Body of pancreas (tissue), 4 donors: Measurements from ENCODE around the gene TTC1. TPM values are rescaled to one million over a fixed set of nuclear protein-coding genes. Genes with fewer than 3 reads are reported as not detected.

ENCODE experiments used
- ATAC-seq: fragments of 150-250 bp; one replicate; pipeline ENCODE4 v1.9.1; 2016
- DNase-seq, 4 donors: peaks; one replicate each; pipeline ENCODE4 v3.0.0-alpha.2; 2019
- H3K27ac ChIP-seq, 4 donors: fragments of 200-600 bp; sonication (generic); 1 replicate in 3 of 4; 2 replicates in 1 of 4; pipeline versions ENCODE4 v1.5.1 to v1.6.1; 2016 to 2019; ENCODE audit warnings: mild to moderate bottlenecking in 1 of 4, mixed read lengths in 1 of 4, moderate library complexity in 1 of 4
- H3K27me3 ChIP-seq, 2 donors: fragments of 200-600 bp; sonication (generic); one replicate each; pipeline ENCODE4 v1.6.0; 2016; ENCODE audit warnings: mild to moderate bottlenecking in 1 of 2
- H3K36me3 ChIP-seq, 2 donors: fragments of 200-600 bp; sonication (generic); replicated peaks in 1 of 2; 2 replicates each; pipeline ENCODE4 v1.5.1; 2016; ENCODE audit warnings: low read depth in 2 of 2; ENCODE audit not compliant: insufficient read depth in 1 of 2
- H3K4me1 ChIP-seq: fragments of 200-600 bp; sonication (generic); one replicate; pipeline ENCODE4 v1.6.0; 2016
- H3K4me3 ChIP-seq, 2 donors: fragments of 200-600 bp; sonication (generic); 1 replicate in 1 of 2; 2 replicates in 1 of 2; pipeline ENCODE4 v1.5.1; 2016 to 2019
- H3K9me3 ChIP-seq, 3 donors: fragments of 200-600 bp; sonication (generic); 1 replicate in 2 of 3; 2 replicates in 1 of 3; pipeline ENCODE4 v1.5.1; 2016
- CTCF ChIP-seq, 7 experiments: fragments of 450-650 bp in 4 of 7; fragments of 200-600 bp in 3 of 7; sonication (generic) in 3 of 7; IDR thresholded peaks; one replicate each; pipeline ENCODE4 v1.5.1; 2016 to 2019; ENCODE audit warnings: antibody characterized with exemption in 7 of 7
- POLR2A ChIP-seq, 3 donors: fragments of 450-650 bp; IDR thresholded peaks; one replicate each; pipeline ENCODE4 v1.6.1; 2016; ENCODE audit warnings: antibody characterized with exemption in 3 of 3, mild to moderate bottlenecking in 2 of 3
- WGBS, 2 donors: methylation state at CpG; one replicate each; pipeline ENCODE4 v1.1.5; 2017; 5-methylcytosine and 5-hydroxymethylcytosine counted together
- intact Hi-C: fragments of 100-400 bp; cut with DNase I; formaldehyde crosslinking; loops from one replicate; pipeline ENCODE4 v1.15.1; 2023
- total RNA-seq, 2 donors: library from RNA; depleted of rRNA; stranded (reverse); fragments of >200 nt; gene quantifications; one replicate each; pipeline ENCODE4 v1.1.0, GENCODE V29; 2016

TTC1 gene
- total RNA-seq, 2 donors from 2014 or later = 11.2 to 26.4 TPM

- no peaks in the 10 kb centered on the region for H3K27me3 ChIP-seq
- H3K9me3 ChIP-seq = no peaks in the 10 kb centered on the region
- H3K27ac ChIP-seq = no peak overlapping the region
- TF ChIP-seq POLR2A (IDR thresholded peaks at IDR 0.05) (no peak), CTCF (IDR thresholded peaks at IDR 0.05) (no peak)
- no peaks in the 10 kb centered on the region for H3K4me1 ChIP-seq
- intact Hi-C loops = no loop called here
- ATAC-seq = no peak
- 8 to 9% methylated on average over 2 of the region's 2 CpGs for WGBS, 2 donors
- no peak overlapping the region for H3K4me3 ChIP-seq
- no peaks in the 10 kb centered on the region for H3K36me3 ChIP-seq
- DNase-seq = no peak
Measured at GRCh38 chr5:159978358-159978757, 30.6 kb upstream of the TTC1 start.

- no peaks in the 10 kb centered on the region for H3K27me3 ChIP-seq
- no peak overlapping the region for H3K27ac ChIP-seq
- H3K4me3 ChIP-seq = no peak overlapping the region
- H3K4me1 ChIP-seq = peaks cover 6% of the 10 kb centered on the region
- ATAC-seq (no peak), DNase-seq (no peak)
- H3K9me3 ChIP-seq = no peaks in the 10 kb centered on the region
- intact Hi-C loops = loop anchor here (10.0 kb wide), 1 partner anchor 538 kb away; no protein-coding TSS in a partner anchor
- no peaks in the 10 kb centered on the region for H3K36me3 ChIP-seq
- TF ChIP-seq POLR2A (IDR thresholded peaks at IDR 0.05) = no peak
- TF ChIP-seq CTCF (IDR thresholded peaks at IDR 0.05) = no peak
- WGBS, 2 donors = 60 to 67% methylated on average over 8 of the region's 8 CpGs
Measured at GRCh38 chr5:159982421-159983173, 26.3 kb upstream of the TTC1 start.

- ATAC-seq = peak; percentile 98
- Histone ChIP-seq H3K4me1 (peaks cover 6% of the 10 kb centered on the region), H3K27me3 (no peaks in the 10 kb centered on the region), H3K27ac (peak overlapping the region in 2 of 4 donors; percentile 8 to 15), H3K4me3 (peak overlapping the region; percentile 12 to 20), H3K36me3 (no peaks in the 10 kb centered on the region), H3K9me3 (no peaks in the 10 kb centered on the region)
- TF ChIP-seq POLR2A (IDR thresholded peaks at IDR 0.05) (peak in 1 of 3 donors; percentile 10), CTCF (IDR thresholded peaks at IDR 0.05) (peak; percentile 72 to 95 (median 80))
- intact Hi-C loops = loop anchor here (10.0 kb wide), 1 partner anchor 542 kb away; no protein-coding TSS in a partner anchor
- WGBS, 2 donors = 0 to 2% methylated on average over 25 to 50 of the region's 50 CpGs
- peak; percentile 84 to 91 (median 86) for DNase-seq
Measured at GRCh38 chr5:159987031-159987674, 21.8 kb upstream of the TTC1 start.

- no peaks in the 10 kb centered on the region for H3K36me3 ChIP-seq
- DNase-seq (no peak), ATAC-seq (no peak)
- no peak overlapping the region for H3K27ac ChIP-seq
- no peak overlapping the region for H3K4me3 ChIP-seq
- TF ChIP-seq POLR2A (IDR thresholded peaks at IDR 0.05) (no peak), CTCF (IDR thresholded peaks at IDR 0.05) (no peak)
- H3K27me3 ChIP-seq = no peaks in the 10 kb centered on the region
- H3K4me1 ChIP-seq = peaks cover 6% of the 10 kb centered on the region
- peaks cover 0 to 9% (median 0%) of the 10 kb centered on the region in 3 donors for H3K9me3 ChIP-seq
- 59 to 69% methylated on average over 2 of the region's 2 CpGs for WGBS, 2 donors
- intact Hi-C loops = loop anchor here (10.0 kb wide), 1 partner anchor 476 kb away; no protein-coding TSS in a partner anchor
Measured at GRCh38 chr5:159990506-159990905, 18.4 kb upstream of the TTC1 start.
